ENCODE measurements around the gene GJB1.

- TF ChIP-seq EZH2 (IDR thresholded peaks at IDR 0.05; ENCODE audit: low read length, unreplicated experiment) (no peak), CTCF (conservative IDR thresholded peaks at IDR 0.05; ENCODE audit: low read depth, low read length) (no peak)
These were observed 49.6 kb upstream of the GJB1 start for GRCh38 chrX:71173440-71173839.

Data from PC-3 (cell line).